Endodermal cell (in vitro differentiated cells): Measurements from ENCODE around the gene TTC23. TPM values are rescaled to one million over a fixed set of nuclear protein-coding genes. Genes with fewer than 3 reads are reported as not detected.

Source experiments
- DNase-seq: peaks from one replicate; pipeline ENCODE4 v3.0.0-alpha.2; 2017
- H3K27ac ChIP-seq: 2 replicates; pipeline ENCODE4 v1.5.1; 2013; ENCODE audit warnings: mild to moderate bottlenecking, low read depth, low read length, moderate library complexity
- H3K27me3 ChIP-seq: 2 replicates; pipeline ENCODE4 v1.6.1; 2013; ENCODE audit warnings: mild to moderate bottlenecking, low read length, moderate library complexity; ENCODE audit not compliant: insufficient read depth, control insufficient read depth, poor library complexity, severe bottlenecking
- H3K36me3 ChIP-seq: 2 replicates; pipeline ENCODE4 v1.7.0; 2013; ENCODE audit warnings: mild to moderate bottlenecking, low read length, moderate library complexity; ENCODE audit not compliant: control insufficient read depth, insufficient read depth
- H3K4me1 ChIP-seq: one replicate; pipeline ENCODE4 v1.7.0; 2013; ENCODE audit warnings: low read length; ENCODE audit not compliant: control insufficient read depth, insufficient read depth
- H3K4me3 ChIP-seq: 2 replicates; pipeline ENCODE4 v1.5.1; 2013; ENCODE audit warnings: mild to moderate bottlenecking, low read length, moderate library complexity
- H3K9ac ChIP-seq: 2 replicates; pipeline ENCODE4 v1.6.1; 2013; ENCODE audit warnings: mild to moderate bottlenecking, low read length, moderate library complexity; ENCODE audit not compliant: poor library complexity, severe bottlenecking; ENCODE audit errors: extremely low read depth
- H3K9me3 ChIP-seq: 2 replicates; pipeline ENCODE4 v1.6.1; 2013; ENCODE audit warnings: mild to moderate bottlenecking, low read length, moderate library complexity; ENCODE audit not compliant: control insufficient read depth
- H3K27ac Mint-ChIP-seq: 2 replicates; pipeline ENCODE4 v1.8.0; 2020; ENCODE audit warnings: mixed read lengths
- H3K27me3 Mint-ChIP-seq: 2 replicates; pipeline ENCODE4 v1.8.0; 2021; ENCODE audit warnings: mild to moderate bottlenecking, mixed read lengths; ENCODE audit not compliant: insufficient read depth
- H3K36me3 Mint-ChIP-seq: 2 replicates; pipeline ENCODE4 v1.8.0; 2020; ENCODE audit warnings: low read depth, mixed read lengths
- H3K4me1 Mint-ChIP-seq: 2 replicates; pipeline ENCODE4 v1.8.0; 2020; ENCODE audit warnings: mixed read lengths
- H3K4me3 Mint-ChIP-seq: 2 replicates; pipeline ENCODE4 v1.8.0; 2020; ENCODE audit warnings: mild to moderate bottlenecking, moderate library complexity, mixed read lengths
- H3K9me3 Mint-ChIP-seq: 2 replicates; pipeline ENCODE4 v1.8.0; 2020; ENCODE audit warnings: mild to moderate bottlenecking, mixed read lengths
- WGBS, 2 experiments: methylation state at CpG; one replicate each; pipeline versions ENCODE4 v1.1.5 to v1.1.7; 2013; ENCODE audit warnings: missing lambda C conversion rate in 2 of 2, mixed read lengths in 1 of 2; ENCODE audit not compliant: insufficient coverage in 1 of 2, insufficient read length in 1 of 2; 5-methylcytosine and 5-hydroxymethylcytosine counted together
- total RNA-seq, 2 donors: library from RNA; stranded (reverse); fragmentation: NEBNext Ultra II Directional in 1 of 2; extraction: Animal tissue kit (Norgen Biotek cat#: 25700) in 1 of 2; gene quantifications; 2 replicates in 1 of 2; 3 replicates in 1 of 2; pipeline ENCODE4 v1.2.1, GENCODE V29; 2021
- TF ChIP-seq, protein P1 (sequence below): fragments of 200-600 bp; sonication (generic); conservative IDR thresholded peaks from 2 replicates; pipeline ENCODE4 v1.5.0; 2021; ENCODE audit warnings: antibody characterized with exemption, mild to moderate bottlenecking

TTC23 gene
- total RNA-seq, 2 donors from 2014 or later = 20.7 to 26.3 TPM

DNA sequence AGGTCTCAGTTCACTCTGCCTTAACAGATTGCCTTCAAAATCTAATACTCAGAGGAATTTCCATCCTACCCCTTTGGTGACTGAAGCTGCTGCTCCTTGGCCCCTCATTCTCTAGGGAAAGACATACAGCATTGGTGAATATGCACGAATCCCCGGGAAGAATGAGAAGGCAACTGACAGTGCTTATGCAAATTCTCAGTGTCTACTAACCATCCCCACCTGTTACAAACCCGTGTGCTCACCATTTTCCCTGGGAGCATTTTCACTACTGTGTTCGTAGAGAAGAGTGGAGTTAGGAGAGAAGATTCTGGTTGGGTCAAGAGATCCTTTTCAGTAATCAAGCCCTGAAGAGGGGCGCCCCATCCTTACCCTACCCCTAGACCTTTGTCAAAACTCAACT, 106.8 kb downstream of the TTC23 start:
- Histone ChIP-seq H3K4me3 (peak overlapping the region; percentile 46), H3K36me3 (peaks cover 2% of the 10 kb centered on the region), H3K9ac (no peak overlapping the region), H3K27ac (no peak overlapping the region), H3K27me3 (no peaks in the 10 kb centered on the region), H3K4me1 (peaks cover 27% of the 10 kb centered on the region), H3K9me3 (no peaks in the 10 kb centered on the region)
- TF ChIP-seq, protein P1, sequence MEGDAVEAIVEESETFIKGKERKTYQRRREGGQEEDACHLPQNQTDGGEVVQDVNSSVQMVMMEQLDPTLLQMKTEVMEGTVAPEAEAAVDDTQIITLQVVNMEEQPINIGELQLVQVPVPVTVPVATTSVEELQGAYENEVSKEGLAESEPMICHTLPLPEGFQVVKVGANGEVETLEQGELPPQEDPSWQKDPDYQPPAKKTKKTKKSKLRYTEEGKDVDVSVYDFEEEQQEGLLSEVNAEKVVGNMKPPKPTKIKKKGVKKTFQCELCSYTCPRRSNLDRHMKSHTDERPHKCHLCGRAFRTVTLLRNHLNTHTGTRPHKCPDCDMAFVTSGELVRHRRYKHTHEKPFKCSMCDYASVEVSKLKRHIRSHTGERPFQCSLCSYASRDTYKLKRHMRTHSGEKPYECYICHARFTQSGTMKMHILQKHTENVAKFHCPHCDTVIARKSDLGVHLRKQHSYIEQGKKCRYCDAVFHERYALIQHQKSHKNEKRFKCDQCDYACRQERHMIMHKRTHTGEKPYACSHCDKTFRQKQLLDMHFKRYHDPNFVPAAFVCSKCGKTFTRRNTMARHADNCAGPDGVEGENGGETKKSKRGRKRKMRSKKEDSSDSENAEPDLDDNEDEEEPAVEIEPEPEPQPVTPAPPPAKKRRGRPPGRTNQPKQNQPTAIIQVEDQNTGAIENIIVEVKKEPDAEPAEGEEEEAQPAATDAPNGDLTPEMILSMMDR = no peak
- Mint-ChIP-seq H3K4me3 (peak overlapping the region; percentile 8), H3K36me3 (peaks cover 21% of the 10 kb centered on the region), H3K27ac (peak overlapping the region; percentile 92), H3K4me1 (peaks cover 59% of the 10 kb centered on the region), H3K9me3 (no peaks in the 10 kb centered on the region), H3K27me3 (no peaks in the 10 kb centered on the region)
- peak; percentile 63 for DNase-seq
- WGBS, 2 experiments = 22% methylated on average over 2 of the region's 5 CpGs; no CpG with 5 or more reads in 1 of the 2 experiments

- H3K27ac Mint-ChIP-seq = peak overlapping the region; percentile 92
- WGBS, 2 experiments = 94% methylated on average over 4 of the region's 4 CpGs
- H3K27ac ChIP-seq = no peak overlapping the region
- peaks cover 2% of the 10 kb centered on the region for H3K36me3 ChIP-seq
- H3K27me3 ChIP-seq = no peaks in the 10 kb centered on the region
- DNase-seq = peak; percentile 59
- TF ChIP-seq, protein P1 = no peak
- peaks cover 25% of the 10 kb centered on the region for H3K36me3 Mint-ChIP-seq
- H3K4me3 Mint-ChIP-seq = no peak overlapping the region
- H3K9me3 ChIP-seq = no peaks in the 10 kb centered on the region
- H3K4me1 Mint-ChIP-seq = peaks cover 59% of the 10 kb centered on the region
- no peak overlapping the region for H3K4me3 ChIP-seq
- no peaks in the 10 kb centered on the region for H3K9me3 Mint-ChIP-seq
- no peaks in the 10 kb centered on the region for H3K27me3 Mint-ChIP-seq
- H3K4me1 ChIP-seq = peaks cover 27% of the 10 kb centered on the region
- no peak overlapping the region for H3K9ac ChIP-seq
Observed at GRCh38 chr15:99141943-99142342, 107.4 kb downstream of the TTC23 start.

DNA sequence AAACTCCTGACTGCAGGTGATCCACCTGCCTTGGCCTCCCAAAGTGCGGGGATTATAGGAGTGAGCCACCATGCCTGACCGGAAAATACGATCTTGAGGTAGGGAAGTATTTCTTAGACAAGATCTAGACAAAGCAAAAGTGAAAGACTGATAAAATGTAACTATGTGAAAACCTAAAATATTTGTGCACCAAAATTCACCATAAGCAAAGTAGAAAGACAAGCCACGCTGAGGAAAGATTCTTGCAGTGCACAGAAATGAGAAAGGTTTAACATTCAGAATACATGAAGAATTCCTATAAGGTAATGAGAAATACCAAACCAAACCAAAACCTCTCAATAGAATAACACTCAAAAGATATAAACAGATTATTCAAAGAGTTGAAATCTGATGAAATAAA, 108.8 kb downstream of the TTC23 start:
- WGBS, 2 experiments = 90 to 98% methylated on average over 3 to 4 of the region's 4 CpGs
- peaks cover 27% of the 10 kb centered on the region for H3K4me1 ChIP-seq
- peaks cover 30% of the 10 kb centered on the region for H3K36me3 Mint-ChIP-seq
- peaks cover 9% of the 10 kb centered on the region for H3K36me3 ChIP-seq
- H3K4me3 ChIP-seq = no peak overlapping the region
- H3K9me3 Mint-ChIP-seq = no peaks in the 10 kb centered on the region
- no peak overlapping the region for H3K27ac Mint-ChIP-seq
- H3K27me3 ChIP-seq = no peaks in the 10 kb centered on the region
- DNase-seq = peak; percentile 2
- no peaks in the 10 kb centered on the region for H3K9me3 ChIP-seq
- H3K4me1 Mint-ChIP-seq = peaks cover 51% of the 10 kb centered on the region
- TF ChIP-seq, protein P1 = no peak
- no peak overlapping the region for H3K27ac ChIP-seq
- no peak overlapping the region for H3K9ac ChIP-seq
- H3K4me3 Mint-ChIP-seq = no peak overlapping the region
- H3K27me3 Mint-ChIP-seq = no peaks in the 10 kb centered on the region
